ENCODE results near the gene PITX1.

The PITX1 gene

DNA sequence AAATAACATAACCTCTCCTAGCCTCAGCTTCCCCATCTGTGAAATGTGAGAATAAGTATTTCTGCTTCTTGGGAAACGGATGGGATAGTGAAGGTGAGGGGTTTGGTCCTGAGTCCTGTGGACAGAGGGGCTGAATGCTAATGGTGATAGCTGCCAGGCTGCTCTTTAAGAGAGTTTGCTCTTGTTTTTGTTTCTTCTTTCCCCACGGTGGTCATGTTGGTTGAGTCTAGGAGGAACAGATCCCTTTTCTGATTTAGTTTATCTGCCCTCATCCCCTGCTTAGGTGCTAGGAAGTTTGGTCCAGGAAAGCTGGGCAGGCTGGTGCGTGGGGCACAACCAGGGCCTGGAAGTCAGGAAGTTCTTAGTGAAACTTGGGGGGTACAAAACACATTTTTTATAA, 7.7 kb upstream of the PITX1 start:
- no peak for DNase-seq (ENCODE audit: low read depth)

DNA sequence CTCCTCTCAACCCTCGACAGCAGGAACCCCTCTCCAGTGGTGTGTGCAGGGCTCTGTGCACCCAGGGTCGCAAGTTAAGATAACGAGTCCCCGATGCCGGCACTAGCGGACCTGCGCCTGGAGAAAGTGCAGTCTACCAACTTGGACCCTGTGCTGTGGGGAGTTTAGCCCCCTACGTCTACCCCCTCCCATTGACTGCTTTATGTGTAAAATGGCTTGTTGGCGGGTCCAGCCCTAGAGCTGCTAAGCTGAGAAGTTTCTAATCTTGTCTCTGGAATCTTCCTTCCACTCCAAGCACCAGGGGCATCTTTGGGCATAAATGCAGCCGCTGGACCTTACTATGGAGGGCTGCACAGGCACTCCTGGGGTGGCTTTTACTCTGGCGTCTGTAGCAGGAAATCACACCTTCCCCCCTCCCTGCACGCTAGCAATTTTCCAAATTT, 7.1 kb upstream of the PITX1 start:
- no peak for DNase-seq (ENCODE audit: low read depth)

DNA sequence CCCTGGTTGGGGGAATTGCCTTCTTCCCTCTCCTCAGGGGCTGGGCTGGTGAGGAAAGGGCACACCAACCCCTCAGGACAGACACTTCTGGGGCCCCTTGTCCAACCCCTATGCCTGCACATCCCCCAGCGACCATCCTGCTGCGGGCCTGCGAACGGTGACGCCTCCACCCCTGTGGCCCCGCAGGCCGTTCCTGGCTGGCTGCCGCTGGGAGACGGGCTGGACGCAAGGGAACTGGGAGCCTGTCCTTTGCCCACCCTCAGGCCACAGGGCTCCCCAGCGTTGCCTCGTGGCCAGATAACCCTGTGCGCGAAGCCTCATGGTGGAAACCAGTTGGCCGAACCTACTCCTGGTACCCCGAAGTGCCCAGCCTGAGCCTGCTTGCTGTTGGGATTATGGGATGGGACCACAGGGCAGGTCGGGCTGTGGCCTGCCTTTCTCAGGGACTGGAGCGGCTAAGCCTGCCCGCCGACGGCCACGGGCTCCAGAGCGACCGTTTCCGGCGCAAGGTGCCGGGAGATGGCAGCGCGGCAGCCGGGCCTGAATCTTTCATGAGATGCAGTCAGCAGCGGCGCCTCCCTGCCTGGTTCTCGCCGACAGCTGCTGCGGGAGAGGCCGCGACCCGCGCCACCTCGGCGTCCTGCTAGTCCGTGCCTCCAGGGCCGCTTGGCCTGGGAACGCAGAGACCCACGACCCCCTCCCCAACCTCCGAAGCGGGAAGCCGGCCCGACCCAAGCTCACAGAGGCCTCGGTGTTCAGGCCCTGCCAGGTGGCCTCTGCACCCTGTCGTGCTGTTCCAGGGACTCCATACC, 6.5 kb upstream of the PITX1 start:
- DNase-seq (ENCODE audit: low read depth): no peak

DNA sequence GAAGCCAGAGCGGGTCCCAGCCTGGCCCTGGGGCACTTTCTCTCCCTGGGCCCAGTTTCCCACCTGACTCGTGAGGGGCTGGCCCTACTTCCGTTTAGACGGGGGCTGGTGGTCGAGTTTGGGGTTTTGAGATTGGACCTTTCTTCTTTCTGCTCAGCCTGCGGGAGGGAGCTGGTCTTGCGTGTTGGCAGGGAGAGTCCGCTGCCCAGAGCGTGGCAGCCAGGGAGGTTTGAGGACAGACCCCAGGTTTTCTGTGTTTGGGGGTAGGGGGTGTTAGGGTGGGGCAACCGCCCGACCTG, 6.0 kb upstream of the PITX1 start:
- DNase-seq (ENCODE audit: low read depth): no peak

DNA sequence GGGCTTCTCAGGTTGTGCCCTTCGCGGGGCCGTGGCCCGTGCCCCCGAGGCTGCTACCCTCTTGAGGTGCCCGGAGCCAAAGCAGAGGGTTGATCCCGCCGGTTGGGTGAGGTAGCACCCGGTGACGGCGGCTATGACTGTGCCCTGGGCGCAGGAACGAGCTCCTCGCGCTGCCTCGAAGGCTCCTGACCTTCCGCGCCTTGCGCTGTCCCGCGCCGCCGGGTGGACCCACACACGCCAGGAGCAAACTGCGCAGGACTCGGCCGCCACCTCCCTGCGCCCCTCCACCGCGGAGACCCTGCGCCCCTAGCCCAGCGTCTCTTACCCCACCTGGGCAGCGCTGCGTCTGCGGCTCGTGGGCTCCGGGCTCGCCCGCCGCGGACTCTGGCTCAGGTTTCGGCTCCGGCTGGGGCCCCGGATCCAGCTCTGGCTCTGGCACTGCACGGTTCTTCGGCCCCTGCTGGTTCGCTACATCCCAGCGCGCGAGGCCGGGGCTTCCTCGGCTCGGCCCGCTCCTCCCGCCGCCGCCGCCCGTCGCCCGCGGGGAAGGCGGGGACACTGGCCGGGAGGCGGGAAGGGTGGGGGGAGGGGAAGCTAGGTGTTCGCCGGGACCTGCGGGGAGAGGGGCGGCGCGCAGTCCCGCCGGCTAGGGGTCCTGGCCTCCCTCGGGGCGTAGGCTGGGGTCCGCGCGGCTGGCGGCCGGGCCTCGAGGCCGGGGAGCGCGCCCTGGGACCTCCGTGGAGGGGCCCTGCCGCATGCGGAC, 5.4 kb upstream of the PITX1 start:
- no peak for DNase-seq (ENCODE audit: low read depth)

- DNase-seq (ENCODE audit: low read depth): no peak
Measured at GRCh38 chr5:135038813-135039270, 4.8 kb upstream of the PITX1 start.

DNA sequence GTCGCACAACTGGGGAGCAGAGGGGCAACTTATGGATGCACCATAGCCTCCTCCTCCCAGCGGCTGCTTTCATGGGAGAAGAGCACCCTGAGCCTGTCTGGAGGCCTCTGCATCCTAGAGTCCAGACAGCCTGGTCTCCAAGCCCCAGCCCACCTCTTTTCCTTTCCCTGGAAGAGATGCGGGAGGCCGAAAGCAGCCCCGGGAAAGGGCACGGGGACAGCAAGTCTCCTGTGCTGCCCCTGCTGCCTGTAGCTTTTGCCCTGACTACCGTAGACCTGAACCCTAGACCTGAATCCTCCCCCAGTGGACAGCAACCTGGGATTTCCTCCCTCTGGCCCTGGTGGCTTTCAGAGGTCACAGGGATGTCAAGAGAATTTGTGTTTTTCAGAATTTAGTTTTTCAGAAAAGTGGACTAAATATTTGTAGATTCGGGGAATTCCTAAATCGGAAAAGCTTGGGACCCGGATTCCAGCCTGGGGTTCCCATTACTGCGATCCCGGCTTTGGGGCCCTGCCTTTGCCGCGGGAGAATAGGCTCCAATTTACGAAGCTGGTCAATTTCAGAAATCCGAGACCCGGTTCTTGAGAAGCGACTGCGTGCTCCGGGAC, 4.3 kb upstream of the PITX1 start:
- DNase-seq (ENCODE audit: low read depth): no peak

GRCh38 chr5:135037519-135038204, 3.6 kb upstream of the PITX1 start:
- DNase-seq (ENCODE audit: low read depth): no peak

DNA sequence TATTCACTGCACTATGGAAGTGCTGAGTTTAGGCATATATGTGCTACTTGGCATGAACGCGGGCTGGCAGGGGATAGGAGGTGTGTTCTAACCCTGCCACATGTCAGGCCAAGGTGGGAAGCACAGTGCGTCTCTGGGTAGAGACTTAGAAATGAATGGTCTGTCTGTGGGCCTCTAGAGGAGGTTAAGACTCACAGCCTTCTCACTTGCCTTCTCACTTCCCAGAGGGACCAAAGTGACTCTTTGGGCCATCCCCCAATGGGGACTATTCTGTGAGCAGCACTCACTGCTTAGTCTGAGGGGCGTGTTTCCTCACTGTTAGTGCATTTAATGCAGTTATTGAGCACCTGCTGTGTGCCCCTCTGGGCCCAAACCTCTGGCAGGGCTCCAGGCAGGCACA, 2.4 kb upstream of the PITX1 start:
- DNase-seq (ENCODE audit: low read depth): no peak

GRCh38 chr5:135035678-135036030, 1.6 kb upstream of the PITX1 start:
- DNase-seq (ENCODE audit: low read depth): no peak

DNA sequence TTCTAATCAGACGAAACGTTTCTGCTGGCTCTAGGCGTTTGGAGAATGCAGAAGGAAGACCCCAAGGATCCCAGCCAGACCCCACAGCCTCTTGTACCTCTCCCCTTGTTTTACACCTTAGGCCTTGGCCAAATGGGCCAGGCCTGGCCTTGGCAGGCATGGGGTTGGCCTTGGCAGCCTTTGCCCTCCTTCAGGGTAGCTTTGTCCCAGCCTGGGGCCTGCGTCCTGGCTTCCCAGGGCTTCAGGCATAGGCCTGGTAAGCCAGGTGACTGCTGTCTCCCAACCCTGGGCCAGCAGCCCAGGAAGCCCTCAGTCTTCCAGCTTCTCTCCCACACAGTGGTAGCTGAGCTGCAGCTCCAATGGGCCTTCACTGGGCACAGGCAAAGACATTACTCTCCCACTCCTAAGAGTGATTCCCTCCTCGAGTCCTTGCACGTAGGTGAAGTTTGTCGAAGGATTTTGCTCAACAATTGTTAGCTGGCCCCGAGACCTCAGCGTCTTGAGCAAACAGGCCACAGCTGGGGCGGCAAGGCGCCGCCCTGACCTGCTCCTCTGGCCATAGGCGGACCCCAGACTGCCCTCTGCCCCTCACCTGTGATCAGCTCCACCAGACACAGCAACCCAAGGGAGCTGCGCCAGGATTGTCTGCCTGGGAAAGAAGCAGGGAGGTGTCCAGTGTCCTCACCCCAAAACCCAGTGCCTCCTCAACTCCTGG, 1.1 kb upstream of the PITX1 start:
- no peak for DNase-seq (ENCODE audit: low read depth)

DNA sequence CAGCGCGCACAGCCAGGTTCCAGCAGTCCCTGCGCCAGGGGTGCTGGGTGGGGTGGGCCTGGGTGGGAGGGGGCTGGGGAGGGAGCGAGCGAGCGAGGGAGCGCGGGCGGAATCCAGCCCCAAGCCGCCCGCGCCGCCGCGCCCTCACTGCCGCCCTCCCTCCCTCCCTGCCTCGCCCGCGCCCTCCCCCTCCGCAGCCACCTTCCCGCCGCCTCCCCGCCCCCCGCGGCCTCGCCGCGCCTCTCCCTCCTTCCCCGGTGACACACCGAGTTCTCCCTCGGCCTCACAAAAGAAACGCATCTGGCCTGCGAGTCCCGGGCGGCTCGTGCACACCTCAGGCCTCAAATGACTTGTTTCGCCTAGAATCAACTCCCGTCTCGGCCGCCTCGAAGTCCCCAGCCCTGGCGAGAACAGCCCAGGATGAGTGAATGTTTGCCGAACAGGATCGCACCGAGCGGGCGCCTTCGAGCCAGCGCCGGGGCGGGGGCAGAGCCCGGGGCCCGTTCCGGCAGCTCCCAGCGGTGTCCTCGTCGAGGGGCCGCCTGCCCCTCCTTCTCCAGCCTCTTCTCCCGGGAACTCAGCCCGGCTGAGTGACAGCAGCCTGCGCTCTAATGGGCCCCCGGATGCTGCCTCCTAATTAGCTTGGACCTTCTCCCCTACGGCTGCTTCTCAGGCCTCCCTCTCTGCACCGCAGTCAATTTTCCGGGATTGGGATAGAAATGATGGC, 371 bp upstream of the PITX1 start:
- no peak for DNase-seq (ENCODE audit: low read depth)

DNA sequence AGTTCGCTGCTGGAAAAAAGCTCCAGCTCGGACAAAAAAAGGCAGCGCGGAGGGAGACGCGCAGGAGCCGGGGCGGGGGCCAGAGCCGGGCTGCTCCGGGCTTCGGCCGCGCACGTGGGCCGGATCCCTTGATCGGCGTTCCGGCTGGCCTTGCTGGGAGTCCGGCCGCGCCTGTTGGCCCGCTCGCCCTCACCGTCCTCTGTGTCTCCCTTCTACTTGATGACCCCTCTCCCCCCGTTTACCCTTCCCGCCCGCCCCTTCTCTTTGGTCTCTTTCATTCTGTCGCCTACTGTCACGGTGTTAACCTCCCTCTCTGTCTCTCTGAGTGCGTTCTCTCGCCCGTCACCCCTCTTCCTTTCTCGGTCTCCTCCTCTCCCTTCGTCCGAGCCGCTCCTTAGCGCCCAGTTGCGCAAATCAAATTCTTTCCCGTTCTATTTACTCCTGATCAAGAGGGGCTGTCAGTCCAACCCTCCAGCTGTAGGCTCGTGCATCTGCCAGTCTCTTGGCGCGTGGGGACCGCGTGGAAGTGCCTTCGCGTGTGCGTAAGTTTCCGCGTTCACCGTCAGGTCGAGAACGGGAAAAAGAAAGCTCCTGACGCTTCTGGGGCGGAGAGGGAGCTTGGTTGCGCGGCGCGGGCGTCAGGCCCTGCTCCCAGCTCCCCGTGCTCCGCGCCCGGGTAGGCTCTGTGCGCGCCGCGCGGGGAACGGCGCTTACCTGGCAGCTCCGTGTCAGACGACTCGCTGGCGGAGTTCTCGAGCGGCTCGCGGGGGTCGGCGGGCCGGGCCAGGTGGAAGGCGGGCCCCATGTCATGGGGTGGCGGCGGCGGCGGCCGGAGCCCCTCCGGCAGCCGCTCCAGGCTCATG, 798 bp downstream of the PITX1 start:
- no peak for DNase-seq (ENCODE audit: low read depth)

GRCh38 chr5:135032695-135032998, 1.4 kb downstream of the PITX1 start:
- DNase-seq (ENCODE audit: low read depth): no peak

GRCh38 chr5:135031813-135032694, 2.0 kb downstream of the PITX1 start:
- DNase-seq (ENCODE audit: low read depth): no peak

GRCh38 chr5:135030956-135031812, 2.8 kb downstream of the PITX1 start:
- DNase-seq (ENCODE audit: low read depth): no peak

DNA sequence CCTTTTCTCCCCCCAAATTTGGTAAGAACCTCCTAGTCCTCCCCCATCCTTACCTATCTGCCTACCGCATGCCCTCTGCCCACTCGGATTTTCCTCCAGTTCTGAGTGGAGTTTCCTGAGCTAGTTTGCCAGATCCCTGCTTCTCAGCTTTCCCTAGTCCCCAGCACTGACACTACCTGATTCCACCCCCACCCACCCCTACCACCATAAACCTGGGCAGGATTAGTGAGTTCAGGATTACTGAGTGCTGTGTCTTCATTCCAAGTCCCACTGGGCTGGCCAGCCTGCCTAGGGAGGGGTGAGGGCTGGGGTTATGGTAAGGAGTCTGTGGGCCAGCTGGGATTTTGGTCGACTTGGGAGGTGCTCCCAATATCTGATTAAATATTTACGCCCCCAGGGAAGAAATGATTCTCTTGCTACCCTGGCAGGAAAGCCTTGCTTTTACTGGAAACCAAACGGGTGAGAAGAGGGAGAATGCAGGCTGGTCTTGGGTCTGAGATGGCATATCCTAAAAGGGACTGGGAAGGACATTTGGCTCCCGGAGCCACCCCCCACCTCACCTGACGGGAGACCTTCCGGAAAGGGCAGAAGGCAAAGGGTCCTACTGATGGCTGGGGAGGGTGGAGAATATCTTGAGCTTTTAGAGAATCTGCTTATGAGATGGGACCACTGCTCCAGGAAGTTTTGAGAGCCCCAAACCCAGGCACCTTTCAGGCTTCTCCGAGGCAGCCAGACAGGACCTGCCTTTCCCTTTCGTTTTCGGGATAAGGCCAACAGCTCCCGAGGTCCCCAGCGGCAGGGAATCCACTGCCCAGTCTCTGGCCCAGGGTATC, 3.7 kb downstream of the PITX1 start:
- no peak for DNase-seq (ENCODE audit: low read depth)
